H1 (cell line): Measurements from ENCODE around the gene PRELID1.

Experiments
- CREB1 ChIP-seq: IDR thresholded peaks from 2 replicates; pipeline ENCODE4 v1.6.1; 2012; ENCODE audit warnings: inconsistent platforms
- EZH2 ChIP-seq: fragments of 200-600 bp; sonication (generic); IDR thresholded peaks from 2 replicates; pipeline ENCODE4 v1.7.1; 2012; ENCODE audit warnings: low read depth, mild to moderate bottlenecking, moderate library complexity, low read length, inconsistent platforms; ENCODE audit not compliant: severe bottlenecking
- SP1 ChIP-seq: IDR thresholded peaks from 2 replicates; pipeline ENCODE4 v1.6.1; 2011; ENCODE audit warnings: low read depth, low read length
- TF ChIP-seq, protein P1 (sequence below), 3 experiments: IDR thresholded peaks; 1 replicate in 2 of 3; 2 replicates in 1 of 3; pipeline versions ENCODE4 v1.5.1 to v1.6.1; 2011; ENCODE audit warnings: low read length in 3 of 3, mild to moderate bottlenecking in 3 of 3, inconsistent platforms in 2 of 3, low read depth in 1 of 3, moderate library complexity in 1 of 3; ENCODE audit not compliant: insufficient read depth in 1 of 3; ENCODE audit errors: control extremely low read depth in 1 of 3

DNA sequence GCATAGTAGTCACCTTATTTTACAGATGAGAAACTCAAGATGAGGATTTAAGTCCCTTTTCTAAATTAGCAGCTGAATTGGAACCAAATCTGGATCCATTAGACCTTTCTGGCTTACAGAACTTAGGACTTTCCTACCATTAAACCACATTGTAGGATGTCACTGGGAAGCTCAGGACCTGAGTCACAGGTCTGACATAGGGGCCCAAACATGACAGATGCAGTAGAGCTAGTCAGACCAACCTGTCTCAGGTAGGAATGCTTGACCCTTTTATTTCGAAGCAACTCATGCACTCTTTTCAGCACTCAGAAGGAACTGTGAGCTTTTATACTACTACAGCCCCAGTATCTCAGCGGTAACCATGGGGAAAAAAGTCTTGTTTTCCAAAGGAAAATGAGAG lies 2.6 kb upstream of the PRELID1 start:
- TF ChIP-seq, protein P1, sequence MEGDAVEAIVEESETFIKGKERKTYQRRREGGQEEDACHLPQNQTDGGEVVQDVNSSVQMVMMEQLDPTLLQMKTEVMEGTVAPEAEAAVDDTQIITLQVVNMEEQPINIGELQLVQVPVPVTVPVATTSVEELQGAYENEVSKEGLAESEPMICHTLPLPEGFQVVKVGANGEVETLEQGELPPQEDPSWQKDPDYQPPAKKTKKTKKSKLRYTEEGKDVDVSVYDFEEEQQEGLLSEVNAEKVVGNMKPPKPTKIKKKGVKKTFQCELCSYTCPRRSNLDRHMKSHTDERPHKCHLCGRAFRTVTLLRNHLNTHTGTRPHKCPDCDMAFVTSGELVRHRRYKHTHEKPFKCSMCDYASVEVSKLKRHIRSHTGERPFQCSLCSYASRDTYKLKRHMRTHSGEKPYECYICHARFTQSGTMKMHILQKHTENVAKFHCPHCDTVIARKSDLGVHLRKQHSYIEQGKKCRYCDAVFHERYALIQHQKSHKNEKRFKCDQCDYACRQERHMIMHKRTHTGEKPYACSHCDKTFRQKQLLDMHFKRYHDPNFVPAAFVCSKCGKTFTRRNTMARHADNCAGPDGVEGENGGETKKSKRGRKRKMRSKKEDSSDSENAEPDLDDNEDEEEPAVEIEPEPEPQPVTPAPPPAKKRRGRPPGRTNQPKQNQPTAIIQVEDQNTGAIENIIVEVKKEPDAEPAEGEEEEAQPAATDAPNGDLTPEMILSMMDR (IDR thresholded peaks at IDR 0.05; ENCODE audit: control extremely low read depth in 1 of 3, insufficient read depth in 1 of 3, low read depth in 1 of 3, low read length in 3 of 3), result no peak
- TF ChIP-seq CREB1, result no peak
- no peak for TF ChIP-seq SP1
- TF ChIP-seq EZH2, result no peak
